Spleen (tissue), 7 donors: Measurements from ENCODE around the gene SCN8A.

Source experiments
- POLR2A ChIP-seq, 3 donors: fragments of 450-650 bp; IDR thresholded peaks; one replicate each; pipeline ENCODE4 v1.5.1; 2017; ENCODE audit warnings: antibody characterized with exemption in 3 of 3, mild to moderate bottlenecking in 1 of 3
- TF ChIP-seq, protein P1 (sequence below), 11 experiments: fragments of 200-600 bp in 7 of 11; fragments of 450-650 bp in 4 of 11; sonication (generic) in 4 of 11; IDR thresholded peaks in 8 of 11; conservative IDR thresholded peaks in 3 of 11; 1 replicate in 7 of 11; 2 replicates in 4 of 11; pipeline versions ENCODE4 v1.4.0 to v1.8.0; 2016 to 2021; ENCODE audit warnings: antibody characterized with exemption in 11 of 11, inconsistent platforms in 4 of 11, mild to moderate bottlenecking in 1 of 11
- donor health status: DM: no; HTN: no; CAD: no; lungs with moderate emphysema.
- donor health status: DM: no; HTN: no; CAD: no.
- donor health status: DM: no; HTN: no; CAD: no.

GRCh38 chr12:51714666-51715065 is 123.6 kb downstream of the SCN8A start:
- TF ChIP-seq, protein P1, sequence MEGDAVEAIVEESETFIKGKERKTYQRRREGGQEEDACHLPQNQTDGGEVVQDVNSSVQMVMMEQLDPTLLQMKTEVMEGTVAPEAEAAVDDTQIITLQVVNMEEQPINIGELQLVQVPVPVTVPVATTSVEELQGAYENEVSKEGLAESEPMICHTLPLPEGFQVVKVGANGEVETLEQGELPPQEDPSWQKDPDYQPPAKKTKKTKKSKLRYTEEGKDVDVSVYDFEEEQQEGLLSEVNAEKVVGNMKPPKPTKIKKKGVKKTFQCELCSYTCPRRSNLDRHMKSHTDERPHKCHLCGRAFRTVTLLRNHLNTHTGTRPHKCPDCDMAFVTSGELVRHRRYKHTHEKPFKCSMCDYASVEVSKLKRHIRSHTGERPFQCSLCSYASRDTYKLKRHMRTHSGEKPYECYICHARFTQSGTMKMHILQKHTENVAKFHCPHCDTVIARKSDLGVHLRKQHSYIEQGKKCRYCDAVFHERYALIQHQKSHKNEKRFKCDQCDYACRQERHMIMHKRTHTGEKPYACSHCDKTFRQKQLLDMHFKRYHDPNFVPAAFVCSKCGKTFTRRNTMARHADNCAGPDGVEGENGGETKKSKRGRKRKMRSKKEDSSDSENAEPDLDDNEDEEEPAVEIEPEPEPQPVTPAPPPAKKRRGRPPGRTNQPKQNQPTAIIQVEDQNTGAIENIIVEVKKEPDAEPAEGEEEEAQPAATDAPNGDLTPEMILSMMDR (IDR thresholded peaks at IDR 0.05 in 8 of 11, conservative IDR thresholded peaks at IDR 0.05 in 3 of 11): no peak
- no peak for TF ChIP-seq POLR2A (IDR thresholded peaks at IDR 0.05)
